K562 (cell line): ENCODE results near the gene OTOG. TPM values are rescaled to one million over a fixed set of nuclear protein-coding genes. Genes with fewer than 3 reads are reported as not detected.

Experiments used
- ATAC-seq: fragments of 200-7000 bp; cut with Tn5 transposase; 3 replicates; pipeline ENCODE4 v1.9.1; 2020; ENCODE audit warnings: moderate library complexity
- BruUV-seq: library from RNA; stranded (reverse); fragments of 400-500 nt; replicated peaks from 2 replicates; lab custom pipeline; 2021; lab: Mats Ljungman, UMichigan
- CTCF ChIA-PET: fragments of 300-600 bp; formaldehyde crosslinking; extraction: SDS; loops from one replicate; lab custom pipeline; 2021; ENCODE audit warnings: low intra/inter-chr PET ratio; lab: Yijun Ruan, JAX
- POLR2A ChIA-PET: fragments of 300-600, 350-650 bp; sonication (Branson Sonifier 250); formaldehyde crosslinking; extraction: SDS; loops from one replicate; lab custom pipeline; 2021; ENCODE audit warnings: antibody characterized with exemption, inconsistent platforms; lab: Yijun Ruan, JAX
- DNase-seq, 4 experiments: peaks; one replicate each; pipeline versions ENCODE4 v3.0.0 to v3.0.0-alpha.2; 2011 to 2018; ENCODE audit warnings: low spot score in 3 of 4, mixed read lengths in 3 of 4; ENCODE audit errors: extremely low read depth in 1 of 4
- FAIRE-seq: peaks from 2 replicates; lab custom pipeline; 2011; peaks lifted over from hg19 to GRCh38; lab: Jason Lieb, UNC
- H2AFZ ChIP-seq: 2 replicates; pipeline ENCODE4 v1.6.0; 2011; ENCODE audit warnings: low read depth, low read length, control low read depth, inconsistent platforms
- H3K27ac ChIP-seq: fragments of 200-600 bp; 3 replicates; pipeline ENCODE4 v1.8.0; 2011; ENCODE audit warnings: low read depth, mild to moderate bottlenecking, control low read depth, inconsistent platforms, low read length, moderate library complexity, mixed read lengths; ENCODE audit errors: extremely low read depth
- H3K27me3 ChIP-seq, 2 experiments: fragments of 300-600 bp in 1 of 2; 2 replicates in 1 of 2; 3 replicates in 1 of 2; pipeline versions ENCODE4 v1.6.0 to v1.8.0; 2011; ENCODE audit warnings: inconsistent platforms in 2 of 2, low read length in 2 of 2, mild to moderate bottlenecking in 1 of 2, mixed read lengths in 1 of 2, moderate library complexity in 1 of 2; ENCODE audit not compliant: control insufficient read depth in 2 of 2, insufficient read depth in 2 of 2
- H3K36me3 ChIP-seq: fragments of 300-600 bp; 3 replicates; pipeline ENCODE4 v1.8.0; 2011; ENCODE audit warnings: mild to moderate bottlenecking, low read length, inconsistent platforms; ENCODE audit not compliant: control insufficient read depth, insufficient read depth
- H3K4me1 ChIP-seq, 2 experiments: fragments of 200-600 bp in 1 of 2; replicated peaks in 1 of 2; 2 replicates in 1 of 2; 3 replicates in 1 of 2; pipeline versions ENCODE4 v1.5.1 to v1.8.0; 2011; ENCODE audit warnings: inconsistent platforms in 2 of 2, low read length in 2 of 2, mild to moderate bottlenecking in 1 of 2, mixed read lengths in 1 of 2, moderate library complexity in 1 of 2; ENCODE audit not compliant: control insufficient read depth in 2 of 2, insufficient read depth in 2 of 2
- H3K4me2 ChIP-seq: 2 replicates; pipeline ENCODE4 v1.6.1; 2011; ENCODE audit warnings: low read length, control low read depth, inconsistent platforms, mixed read lengths; ENCODE audit not compliant: insufficient read depth
- H3K4me3 ChIP-seq: fragments of 200-600 bp; sonication (generic), shearing (Covaris generic); 2 replicates; pipeline ENCODE4 v1.5.1; 2016; ENCODE audit warnings: control low read depth, inconsistent platforms
- H3K79me2 ChIP-seq: fragments of 200-600 bp; 3 replicates; pipeline ENCODE4 v1.8.0; 2011; ENCODE audit warnings: low read length, inconsistent platforms; ENCODE audit not compliant: control insufficient read depth, insufficient read depth
- H3K9ac ChIP-seq, 2 experiments: 2 replicates each; pipeline versions ENCODE4 v1.6.0 to v1.6.1; 2011; ENCODE audit warnings: low read depth in 2 of 2, low read length in 2 of 2, control low read depth in 1 of 2, inconsistent platforms in 1 of 2, mild to moderate bottlenecking in 1 of 2, mixed read lengths in 1 of 2; ENCODE audit not compliant: insufficient read depth in 1 of 2
- H3K9me1 ChIP-seq: one replicate; pipeline ENCODE4 v1.6.0; 2011; ENCODE audit warnings: inconsistent platforms, mild to moderate bottlenecking, low read length, moderate library complexity; ENCODE audit not compliant: control insufficient read depth, insufficient read depth
- H3K9me3 ChIP-seq: replicated peaks from 2 replicates; pipeline ENCODE4 v1.5.1; 2011; ENCODE audit warnings: low read depth, low read length, inconsistent platforms; ENCODE audit not compliant: control insufficient read depth, insufficient read depth
- H4K20me1 ChIP-seq: replicated peaks from 2 replicates; pipeline ENCODE4 v1.6.1; 2011; ENCODE audit warnings: low read length, inconsistent platforms, mixed read lengths; ENCODE audit not compliant: control insufficient read depth, insufficient read depth
- PHB2 ChIP-seq: fragments of 450-650 bp; IDR thresholded peaks from 2 replicates; pipeline ENCODE4 v1.6.1; 2017; ENCODE audit warnings: low read depth
- SREBF2 ChIP-seq: sonication (generic); formaldehyde crosslinking; IDR thresholded peaks from 2 replicates; pipeline ENCODE4 v1.4.0; 2020; ENCODE audit warnings: mild to moderate bottlenecking, missing genetic modification reagents
- WGBS: fragments of 100-300 bp; shearing (Covaris generic); methylation state at CpG from one replicate; pipeline ENCODE4 v1.1.6; 2016; ENCODE audit warnings: low coverage, mixed read lengths; ENCODE audit not compliant: insufficient coverage; ENCODE audit errors: missing lambda C conversion rate; 5-methylcytosine and 5-hydroxymethylcytosine counted together
- in situ Hi-C: fragments of 300-500 bp; cut with MboI; formaldehyde crosslinking; loops from 4 replicates; pipeline ENCODE4 v1.15.0; 2018; ENCODE audit warnings: inconsistent platforms, mixed read lengths
- intact Hi-C: fragments of 100-400 bp; cut with micrococcal nuclease; formaldehyde crosslinking; loops from 2 replicates; pipeline ENCODE4 v1.14.2; 2022
- polyA plus RNA-seq, 8 experiments: library from polyadenylated mRNA; depleted of rRNA in 4 of 8; stranded (reverse) in 5 of 8; unstranded in 3 of 8; fragments of >200 nt; fragmentation: Nextera tagmentation in 2 of 8; fragmentation: Illumina TruSeq in 1 of 8; extraction: Ambion mirVana in 2 of 8; extraction: Trizol in 1 of 8; gene quantifications; 2 replicates each; pipeline versions ENCODE4 v1.2.1 to v1.2.3, GENCODE V29; 2011 to 2014; ENCODE audit warnings: inconsistent platforms in 1 of 8, missing spikeins in 1 of 8
- total RNA-seq, 7 experiments: library from RNA; depleted of rRNA in 6 of 7; stranded (reverse); fragments of >200 nt in 6 of 7; fragmentation: Illumina TruSeq in 2 of 7; extraction: Trizol in 2 of 7; gene quantifications; 2 replicates each; pipeline versions ENCODE4 v1.2.1 to v1.2.3, GENCODE V29; 2011 to 2021; ENCODE audit warnings: low replicate concordance in 1 of 7
- TF ChIP-seq, protein P1 (sequence below): fragments of 450-650 bp; IDR thresholded peaks from 2 replicates; pipeline ENCODE4 v1.6.1; 2014; ENCODE audit warnings: low read depth, mild to moderate bottlenecking, moderate library complexity, borderline replicate concordance

The OTOG gene
- total and polyA plus RNA-seq, 9 of the 15 experiments (the other 6 are each of a cell fraction or from before 2014, with no cell fraction given) = not detected

DNA sequence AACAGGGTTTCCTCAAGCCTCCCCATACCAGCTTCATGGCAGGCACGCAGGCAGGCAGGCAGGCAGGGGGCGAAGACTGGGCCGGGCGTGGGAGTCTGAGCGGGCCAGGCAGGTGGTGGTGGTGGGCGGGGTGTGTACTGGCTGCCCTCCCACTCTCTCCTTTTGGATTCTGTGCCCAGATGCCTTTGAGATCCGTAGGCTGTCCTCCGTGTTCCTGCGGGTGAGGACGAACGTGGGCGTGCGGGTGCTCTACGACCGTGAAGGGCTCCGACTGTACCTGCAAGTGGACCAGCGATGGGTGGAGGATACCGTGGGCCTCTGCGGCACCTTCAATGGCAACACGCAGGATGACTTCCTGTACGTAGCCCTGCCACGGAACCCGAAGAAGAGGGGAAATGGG lies 23.0 kb downstream of the OTOG start:
- Histone ChIP-seq H3K4me2 (no peak overlapping the region), H3K27ac (no peak overlapping the region), H3K9ac (no peak overlapping the region), H3K9me1 (no peaks in the 10 kb centered on the region), H3K4me1 (peaks cover 0 to 11% of the 10 kb centered on the region in 2 experiments; a peak in 2 of 5 replicates), H3K27me3 (peaks cover 7 to 27% of the 10 kb centered on the region in 2 experiments; a peak in 4 of 5 replicates), H3K36me3 (no peaks in the 10 kb centered on the region), H4K20me1 (peaks cover 4% of the 10 kb centered on the region; the same call in 1 of the 2 replicates), H2AFZ (no peak overlapping the region), H3K4me3 (no peak overlapping the region), H3K9me3 (no peaks in the 10 kb centered on the region), H3K79me2 (no peaks in the 10 kb centered on the region)
- BruUV-seq = no TSS peak
- CTCF ChIA-PET = no interaction called here
- 4% methylated on average over 23 of the region's 23 CpGs for WGBS
- no peak for ATAC-seq
- POLR2A ChIA-PET = interaction anchor here (0.6 kb wide), 1 partner anchor 377 kb away, joined by 4 read pairs; no protein-coding TSS in a partner anchor
- in situ Hi-C loops = no loop called here
- no peak for FAIRE-seq
- intact Hi-C loops = no loop called here
- TF ChIP-seq, protein P1, sequence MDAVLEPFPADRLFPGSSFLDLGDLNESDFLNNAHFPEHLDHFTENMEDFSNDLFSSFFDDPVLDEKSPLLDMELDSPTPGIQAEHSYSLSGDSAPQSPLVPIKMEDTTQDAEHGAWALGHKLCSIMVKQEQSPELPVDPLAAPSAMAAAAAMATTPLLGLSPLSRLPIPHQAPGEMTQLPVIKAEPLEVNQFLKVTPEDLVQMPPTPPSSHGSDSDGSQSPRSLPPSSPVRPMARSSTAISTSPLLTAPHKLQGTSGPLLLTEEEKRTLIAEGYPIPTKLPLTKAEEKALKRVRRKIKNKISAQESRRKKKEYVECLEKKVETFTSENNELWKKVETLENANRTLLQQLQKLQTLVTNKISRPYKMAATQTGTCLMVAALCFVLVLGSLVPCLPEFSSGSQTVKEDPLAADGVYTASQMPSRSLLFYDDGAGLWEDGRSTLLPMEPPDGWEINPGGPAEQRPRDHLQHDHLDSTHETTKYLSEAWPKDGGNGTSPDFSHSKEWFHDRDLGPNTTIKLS = no peak
- no peak for TF ChIP-seq PHB2
- TF ChIP-seq SREBF2 (CRISPR knock-in tag) = no peak
- no peak for DNase-seq
